ENCODE results near the gene TAGLN.

GRCh38 chr11:117199916-117200812 lies 994 bp downstream of the TAGLN start:
- no peak for TF ChIP-seq POLR2AphosphoS5 (IDR thresholded peaks at IDR 0.05; ENCODE audit: low read depth, low read length)
- TF ChIP-seq TAF1 (IDR thresholded peaks at IDR 0.05; ENCODE audit: borderline replicate concordance, low read depth, low read length) = no peak
- no peak for TF ChIP-seq POLR2A (IDR thresholded peaks at IDR 0.05; ENCODE audit: low read depth, low read length)

Measured in GM12892 (cell line).